HG02973 (cell line): ENCODE results near the gene PIK3R5.

Experiments used
- ATAC-seq: cut with Tn5 transposase; IDR thresholded peaks from one replicate; pipeline ENCODE4 v1.9.1; 2021; ENCODE audit warnings: moderate library complexity; ENCODE audit not compliant: unreplicated experiment

Gene PIK3R5, protein sequence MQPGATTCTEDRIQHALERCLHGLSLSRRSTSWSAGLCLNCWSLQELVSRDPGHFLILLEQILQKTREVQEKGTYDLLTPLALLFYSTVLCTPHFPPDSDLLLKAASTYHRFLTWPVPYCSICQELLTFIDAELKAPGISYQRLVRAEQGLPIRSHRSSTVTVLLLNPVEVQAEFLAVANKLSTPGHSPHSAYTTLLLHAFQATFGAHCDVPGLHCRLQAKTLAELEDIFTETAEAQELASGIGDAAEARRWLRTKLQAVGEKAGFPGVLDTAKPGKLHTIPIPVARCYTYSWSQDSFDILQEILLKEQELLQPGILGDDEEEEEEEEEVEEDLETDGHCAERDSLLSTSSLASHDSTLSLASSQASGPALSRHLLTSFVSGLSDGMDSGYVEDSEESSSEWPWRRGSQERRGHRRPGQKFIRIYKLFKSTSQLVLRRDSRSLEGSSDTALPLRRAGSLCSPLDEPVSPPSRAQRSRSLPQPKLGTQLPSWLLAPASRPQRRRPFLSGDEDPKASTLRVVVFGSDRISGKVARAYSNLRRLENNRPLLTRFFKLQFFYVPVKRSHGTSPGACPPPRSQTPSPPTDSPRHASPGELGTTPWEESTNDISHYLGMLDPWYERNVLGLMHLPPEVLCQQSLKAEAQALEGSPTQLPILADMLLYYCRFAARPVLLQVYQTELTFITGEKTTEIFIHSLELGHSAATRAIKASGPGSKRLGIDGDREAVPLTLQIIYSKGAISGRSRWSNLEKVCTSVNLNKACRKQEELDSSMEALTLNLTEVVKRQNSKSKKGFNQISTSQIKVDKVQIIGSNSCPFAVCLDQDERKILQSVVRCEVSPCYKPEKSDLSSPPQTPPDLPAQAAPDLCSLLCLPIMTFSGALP

DNA sequence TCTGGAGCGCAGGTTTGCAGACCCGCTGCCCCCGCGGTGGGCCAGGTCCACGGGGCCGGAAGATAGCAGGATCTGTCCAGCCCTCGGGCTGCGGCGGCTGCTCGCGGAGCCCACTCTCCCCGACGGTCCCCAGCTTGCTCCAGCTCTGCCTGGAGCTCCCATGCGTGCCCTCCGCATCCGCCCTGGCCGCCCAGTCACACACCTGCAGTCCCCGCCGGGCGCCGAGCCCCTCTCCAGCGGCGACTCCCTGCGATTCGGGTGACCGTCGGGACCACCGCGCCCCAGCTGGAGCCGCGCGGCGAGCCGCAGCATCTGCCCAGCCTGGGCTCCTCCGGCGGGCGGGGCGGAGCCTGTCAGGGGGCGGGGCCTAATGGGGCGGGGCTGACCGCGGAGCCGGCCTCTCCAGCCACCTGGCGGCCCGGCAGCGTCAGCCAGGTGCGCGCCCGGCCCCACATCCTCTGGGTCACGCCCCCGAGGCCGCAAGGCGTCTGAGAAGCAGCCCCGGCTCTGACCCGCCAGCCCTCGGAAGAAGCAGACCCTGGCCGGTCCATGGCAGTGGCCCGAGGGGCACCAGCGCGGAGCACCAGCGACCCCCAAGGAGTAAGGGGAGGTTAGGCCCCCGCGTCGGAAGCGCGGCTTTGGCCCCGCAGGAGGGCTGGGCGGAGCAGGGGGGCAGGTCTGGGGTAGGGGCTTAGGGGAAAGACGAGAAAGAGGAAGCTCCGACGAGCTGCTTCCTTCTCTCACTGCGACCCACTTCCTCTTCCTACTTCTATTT is at the start of gene PIK3R5:
Gene PIK3R5 (minus strand): TSS at position 314 of the 775 bp plus-strand sequence. CDS start 54,213 bp downstream, outside the sequence.
- peak; percentile 63 for ATAC-seq

DNA sequence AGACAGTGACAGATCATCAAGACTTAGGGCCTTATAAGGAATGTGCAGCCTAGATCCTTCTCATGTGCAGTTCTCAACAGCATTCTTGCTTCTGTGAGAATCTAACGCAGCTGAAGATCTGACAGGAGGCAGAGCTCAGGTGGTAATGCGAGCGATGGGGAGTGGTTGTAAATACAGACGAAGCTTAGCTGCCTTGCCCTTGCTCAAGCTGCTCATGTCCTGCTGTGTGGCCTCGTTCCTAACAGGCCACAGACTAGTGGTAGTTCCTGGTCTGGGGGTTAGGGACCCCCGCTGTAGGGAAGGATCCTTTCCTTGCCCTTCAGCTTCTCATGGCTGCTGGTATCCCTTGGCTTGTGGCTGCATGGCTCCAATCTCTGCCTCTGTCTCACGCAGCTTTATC is 45.5 kb upstream of the PIK3R5 start:
- ATAC-seq, result no peak

DNA sequence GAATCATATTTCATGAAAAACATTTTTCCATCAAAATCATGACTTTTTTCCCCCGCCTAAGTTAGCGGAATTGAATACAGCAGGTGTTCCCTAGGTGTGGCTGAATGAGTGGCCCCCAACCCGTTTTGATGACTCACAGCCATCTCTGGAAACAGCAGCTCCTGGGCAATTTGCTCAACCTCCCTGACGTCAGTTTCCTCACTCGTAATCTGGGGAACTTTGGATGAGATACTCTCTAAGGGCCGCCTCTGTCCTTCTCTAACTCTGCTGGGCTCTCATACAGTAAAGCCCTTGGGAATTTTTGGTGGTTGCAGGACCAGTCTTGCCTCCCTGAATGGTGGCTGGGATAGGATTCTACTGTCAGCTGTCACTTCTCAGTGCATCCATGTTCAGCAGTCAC is 44.2 kb upstream of the PIK3R5 start:
- no peak for ATAC-seq

DNA sequence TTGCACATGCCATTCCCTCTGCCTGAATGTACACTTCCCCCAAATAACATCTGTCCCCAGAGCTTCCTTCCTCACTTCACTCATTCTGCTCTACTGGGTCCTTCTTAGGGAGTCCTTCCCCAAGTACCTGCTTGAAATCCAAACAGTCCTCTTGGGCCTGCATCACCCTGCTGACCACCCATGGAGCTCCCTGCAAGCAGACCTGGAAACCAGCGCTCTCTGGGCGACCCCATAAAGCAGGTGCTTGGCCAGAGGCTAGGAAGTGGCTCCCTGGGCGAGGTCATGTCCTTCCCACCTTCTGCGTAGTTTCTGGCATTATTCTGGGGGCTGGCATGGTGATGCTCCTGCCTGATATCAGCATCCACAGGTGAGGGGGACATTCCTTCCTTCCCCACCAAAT is 43.6 kb upstream of the PIK3R5 start:
- no peak for ATAC-seq

DNA sequence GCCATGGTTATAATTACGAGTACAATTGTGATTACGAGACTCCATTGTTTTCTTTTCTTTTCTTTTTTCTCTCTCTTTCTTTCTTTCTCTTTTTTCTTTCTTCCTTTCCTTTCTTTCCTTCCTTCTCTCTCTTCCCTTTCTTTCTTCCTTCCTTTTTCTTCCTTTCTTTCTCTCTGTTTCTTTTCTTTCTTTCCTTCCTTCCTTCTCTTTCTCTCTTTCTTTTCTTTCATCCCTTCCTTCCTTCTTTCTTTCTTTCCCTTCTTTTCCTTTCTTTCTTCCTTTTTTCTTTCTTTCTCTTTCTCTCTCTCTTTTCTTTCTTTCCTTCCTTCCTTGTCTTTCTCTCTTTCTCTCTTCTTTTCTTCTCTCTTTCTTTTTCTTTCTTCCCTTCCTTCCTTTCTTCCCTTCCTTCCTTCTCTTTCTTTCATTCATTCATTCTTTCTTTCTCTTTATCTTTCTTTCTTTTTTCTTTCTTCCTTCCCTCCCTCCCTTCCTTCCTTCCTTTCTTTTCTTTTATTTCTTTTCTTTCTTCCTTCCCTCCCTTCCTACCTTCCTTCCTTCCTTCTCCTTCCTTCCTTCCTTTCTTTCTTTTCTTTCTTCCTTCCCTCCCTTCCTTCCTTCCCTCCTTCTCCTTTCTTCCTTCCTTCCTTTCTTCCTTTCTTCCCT is 41.7 kb upstream of the PIK3R5 start:
- ATAC-seq, result no peak

DNA sequence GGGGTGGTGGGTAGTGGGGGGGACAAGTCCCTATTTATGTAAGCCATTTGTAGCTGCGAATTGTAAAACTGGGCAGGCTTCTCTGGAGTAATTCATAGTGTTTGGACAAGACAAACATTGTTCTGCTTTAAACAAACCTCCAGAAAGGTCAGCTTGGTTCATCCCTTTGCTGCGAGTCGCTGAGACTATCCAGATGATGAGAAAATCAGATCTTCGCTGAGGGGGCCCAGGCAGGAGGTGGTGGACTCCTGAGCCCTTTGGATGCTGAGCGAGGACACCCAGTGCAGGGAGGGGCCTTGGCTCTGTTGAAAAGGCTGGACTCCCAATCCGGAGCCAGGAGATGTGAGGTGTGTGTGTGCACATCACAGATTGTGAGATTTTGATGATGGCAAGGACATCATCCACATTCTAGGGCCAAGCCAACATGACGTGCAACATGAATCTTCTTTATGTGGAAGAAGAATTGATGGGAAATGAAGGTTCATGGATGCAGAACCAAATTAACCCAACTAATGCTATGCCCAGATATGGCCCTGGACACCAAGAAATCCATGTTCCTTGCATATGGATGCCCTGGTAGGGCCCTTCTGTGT is 40.8 kb upstream of the PIK3R5 start:
- ATAC-seq, result no peak

DNA sequence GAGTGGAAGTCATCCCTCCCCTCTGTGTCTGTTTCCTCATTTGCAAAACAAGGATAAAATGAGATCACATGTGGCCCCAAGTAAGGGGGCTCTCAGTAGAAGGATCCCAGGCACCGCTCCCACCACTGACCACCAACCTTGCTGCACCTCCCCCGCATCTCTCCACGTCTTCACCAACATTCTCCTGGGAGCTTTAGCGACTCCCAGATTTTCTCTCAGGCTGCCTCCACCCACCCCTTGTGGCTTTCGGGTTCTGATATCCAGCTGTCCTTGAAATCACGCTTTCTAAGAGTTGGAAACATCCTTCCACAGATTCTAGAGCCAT is 39.4 kb upstream of the PIK3R5 start:
- ATAC-seq, result no peak

DNA sequence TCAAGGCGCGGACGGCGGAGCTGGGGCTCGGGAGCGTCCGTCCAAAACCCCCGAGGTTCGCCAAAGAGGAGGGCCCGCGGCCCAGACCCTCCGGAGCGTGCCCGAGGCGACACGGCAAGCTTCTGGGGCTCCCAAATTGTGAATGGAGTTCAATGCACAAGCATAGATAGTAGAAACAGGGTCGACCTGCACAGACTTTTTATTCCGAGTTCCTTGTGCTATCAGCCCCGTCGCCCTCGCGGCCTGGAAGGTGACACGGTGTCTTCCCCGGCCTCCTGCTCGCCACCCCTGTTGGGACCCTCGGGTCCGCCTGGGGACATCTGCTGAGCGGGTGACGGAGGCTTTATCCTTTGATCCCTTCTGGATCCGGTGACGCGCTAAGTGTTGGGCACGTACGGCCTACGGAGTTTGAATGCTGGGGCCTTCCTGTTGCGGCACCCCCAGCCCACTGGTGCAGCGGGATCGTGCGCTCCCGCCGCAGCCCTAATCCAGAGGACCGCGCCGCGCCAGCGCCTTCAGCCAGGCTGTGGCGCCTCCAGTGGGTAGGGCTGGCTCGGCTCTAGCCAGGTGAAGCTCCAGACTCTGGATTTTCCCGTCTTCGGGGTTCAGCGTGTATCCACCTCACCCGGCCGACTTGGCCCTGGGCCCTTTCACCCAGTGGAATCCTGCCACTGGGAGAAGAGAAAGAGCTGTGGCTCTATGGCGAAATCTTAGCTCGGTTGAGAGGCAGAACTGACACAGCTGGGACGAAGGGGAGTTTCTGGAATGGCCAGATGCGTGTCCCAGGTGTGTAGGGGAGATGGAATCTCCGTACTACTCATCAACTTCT is 38.8 kb upstream of the PIK3R5 start:
- no peak for ATAC-seq

DNA sequence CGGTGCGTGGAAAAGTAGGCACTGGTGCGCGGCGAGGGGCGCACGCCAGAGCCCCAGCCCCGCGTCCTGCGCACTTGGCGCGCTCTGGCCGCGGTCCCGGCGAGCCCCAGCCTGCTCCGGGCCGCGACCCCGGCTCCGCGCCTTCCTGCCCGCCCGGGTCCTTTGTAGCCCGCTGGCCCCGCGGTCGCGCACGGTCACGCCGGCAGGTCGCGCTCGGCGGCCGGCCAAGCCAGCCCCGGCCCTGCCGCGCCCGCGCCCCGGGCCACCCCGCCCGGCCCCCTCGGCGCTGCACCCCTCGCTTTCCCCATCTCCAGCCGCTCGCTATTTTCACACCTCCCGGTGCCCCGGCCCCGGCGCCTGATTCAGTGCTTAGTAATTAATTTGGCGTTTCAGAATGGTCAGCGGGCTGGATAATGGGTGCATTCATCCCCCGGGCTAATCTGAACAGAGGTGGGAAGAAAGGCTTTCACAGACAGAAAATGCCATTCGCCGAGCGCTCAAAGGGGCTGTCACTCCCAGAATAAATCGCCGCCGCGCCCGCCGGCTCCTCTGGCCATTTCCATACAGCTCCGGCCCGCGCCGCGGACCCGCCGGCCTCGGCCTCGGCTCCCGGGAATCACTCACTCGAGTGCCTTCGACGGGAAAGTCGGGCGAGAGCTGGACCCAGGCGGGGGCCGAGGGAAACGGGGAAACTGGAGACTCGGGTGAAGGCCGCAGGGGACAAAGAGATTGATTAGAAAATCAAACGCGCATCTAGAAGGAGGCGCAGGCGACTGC is 38.0 kb upstream of the PIK3R5 start:
- ATAC-seq, result no peak

DNA sequence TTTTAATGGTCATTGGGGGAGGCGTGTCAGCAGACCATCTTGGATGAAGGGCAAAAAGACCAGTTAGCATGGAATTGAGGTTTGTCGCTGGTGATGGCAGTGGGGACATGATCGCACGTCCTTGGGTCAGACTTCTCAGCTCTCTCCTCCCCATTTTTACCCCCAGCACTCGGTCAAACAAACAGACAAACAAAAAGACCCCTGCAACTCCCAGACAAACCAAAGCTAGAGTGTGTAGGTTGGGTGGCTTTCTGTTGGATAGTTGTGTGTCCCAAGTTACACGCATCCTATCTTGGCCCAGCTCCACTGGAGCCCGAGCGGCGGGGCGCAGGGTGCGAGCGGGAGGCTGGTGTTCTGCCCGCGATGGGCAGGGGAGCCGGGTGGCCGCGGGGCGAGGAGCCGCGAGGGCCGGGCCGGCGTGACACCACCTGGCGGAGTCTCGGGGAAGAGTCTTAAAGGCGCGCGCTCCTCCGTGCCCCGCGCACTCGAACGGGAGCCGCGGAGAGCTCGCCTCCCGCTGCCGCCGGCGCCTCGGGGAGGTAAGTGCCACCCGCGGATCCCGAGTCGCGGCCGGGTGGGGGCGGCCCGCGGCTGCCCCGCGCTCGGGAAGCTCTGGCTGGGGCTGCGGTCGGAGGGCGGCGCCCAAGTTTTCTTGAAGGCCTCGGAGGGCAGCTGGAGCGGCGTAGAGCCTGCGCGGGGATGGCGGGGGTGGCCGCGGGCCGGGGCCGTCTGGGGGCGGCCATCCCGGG is 37.3 kb upstream of the PIK3R5 start:
- no peak for ATAC-seq

DNA sequence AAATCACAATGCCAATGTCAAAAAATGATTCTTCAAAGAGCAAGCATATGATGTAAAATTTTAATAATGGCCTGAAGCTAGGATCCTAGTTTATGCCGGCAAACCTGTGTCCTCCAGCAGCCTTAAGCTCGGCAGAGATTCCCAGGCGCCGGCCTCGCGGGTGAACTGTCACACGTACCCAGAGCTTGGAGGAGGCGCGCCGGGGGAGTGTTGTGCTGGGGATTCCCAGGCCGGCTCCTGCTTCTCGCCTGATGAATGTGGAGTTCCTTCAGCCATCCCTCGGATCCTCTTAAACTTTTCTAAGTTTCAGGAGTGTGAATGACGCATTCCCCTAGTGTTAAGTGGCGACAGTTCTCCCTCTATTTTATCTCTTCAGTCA is 36.7 kb upstream of the PIK3R5 start:
- no peak for ATAC-seq

DNA sequence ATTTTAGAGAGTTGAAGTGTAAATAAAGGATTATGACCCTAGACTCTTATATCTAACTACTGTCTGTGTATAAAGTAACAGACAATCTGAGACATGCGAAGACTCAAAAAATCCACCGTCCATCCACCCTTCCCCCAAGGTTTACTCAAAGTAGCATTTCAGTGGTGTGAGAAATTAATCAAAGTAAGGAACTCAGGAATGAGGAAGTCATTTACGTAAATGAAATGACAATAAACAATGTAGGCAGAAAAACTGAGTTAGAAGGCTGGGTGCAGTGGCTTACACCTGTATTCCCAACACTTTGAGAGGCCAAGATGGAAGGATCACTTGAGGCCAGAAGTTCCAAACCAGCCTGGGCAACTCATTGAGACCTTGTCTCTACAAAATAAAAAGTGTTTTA is 36.1 kb upstream of the PIK3R5 start:
- no peak for ATAC-seq

DNA sequence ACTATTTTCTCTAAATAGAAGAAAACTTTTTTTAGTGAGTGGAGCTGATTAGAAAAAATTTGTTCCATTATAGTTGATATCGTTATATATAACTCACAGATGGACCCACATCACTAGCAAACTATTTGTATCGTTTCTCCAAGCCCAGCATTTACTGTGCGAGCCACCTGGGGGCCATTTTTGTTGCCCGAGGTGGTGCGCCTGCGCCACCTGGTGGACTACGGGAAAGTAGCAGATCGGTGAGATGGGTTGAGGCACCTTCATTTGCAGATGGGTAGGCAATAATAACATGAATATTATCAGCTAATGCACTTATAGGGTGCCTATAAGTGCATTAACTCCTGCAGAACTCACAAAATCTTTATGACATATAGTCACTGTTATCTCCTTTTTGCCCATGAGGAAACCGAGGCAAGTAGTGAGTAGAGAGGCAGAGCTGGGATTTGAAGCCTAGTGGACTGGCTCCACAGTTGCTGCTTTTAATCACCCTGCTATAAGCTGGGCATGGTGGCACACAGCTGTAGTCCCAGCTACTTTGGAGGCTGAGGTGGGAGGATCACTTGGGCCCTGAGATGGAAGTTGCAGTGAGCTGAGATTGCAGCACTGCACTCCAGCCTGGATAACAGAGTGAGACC is 32.6 kb upstream of the PIK3R5 start:
- ATAC-seq, result no peak

DNA sequence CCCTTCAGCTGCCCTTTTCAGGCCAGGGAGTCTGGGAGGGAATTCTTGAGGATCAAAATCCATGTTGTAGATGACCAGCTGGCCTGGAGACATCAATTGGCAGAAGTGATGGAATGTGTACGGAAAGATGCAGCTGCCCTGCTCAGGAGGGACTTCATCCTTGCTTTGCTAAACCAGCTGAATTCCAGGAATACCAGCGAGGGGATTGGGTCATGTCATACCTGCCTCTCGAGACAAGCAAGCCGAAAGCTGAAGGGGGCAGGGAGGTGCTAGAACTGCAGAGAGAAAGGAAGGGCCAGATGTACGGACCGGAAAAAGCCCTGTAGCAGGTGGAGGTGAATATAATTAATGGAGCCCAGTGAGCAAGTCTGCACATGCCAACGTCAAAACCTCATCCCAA is 30.2 kb upstream of the PIK3R5 start:
- no peak for ATAC-seq

DNA sequence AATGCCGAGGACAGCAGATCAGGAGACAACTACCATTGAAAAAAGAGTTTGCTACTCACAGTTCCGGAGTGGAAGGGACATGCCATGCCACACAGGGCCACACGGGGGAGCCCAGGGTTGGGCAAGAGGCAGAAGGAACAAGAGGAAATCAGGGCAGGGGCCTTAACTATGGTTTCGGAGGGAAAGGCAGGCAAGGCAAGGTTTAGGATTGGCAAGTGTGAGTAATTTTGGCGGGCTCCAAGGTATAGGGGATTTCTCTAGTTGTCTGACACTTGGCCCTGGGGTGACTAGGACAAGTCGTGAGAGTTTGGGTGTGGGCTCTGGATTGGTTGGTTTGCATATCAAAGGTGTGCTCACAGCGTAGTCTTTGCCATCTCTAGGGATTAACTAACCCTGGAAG is 28.8 kb upstream of the PIK3R5 start:
- no peak for ATAC-seq

DNA sequence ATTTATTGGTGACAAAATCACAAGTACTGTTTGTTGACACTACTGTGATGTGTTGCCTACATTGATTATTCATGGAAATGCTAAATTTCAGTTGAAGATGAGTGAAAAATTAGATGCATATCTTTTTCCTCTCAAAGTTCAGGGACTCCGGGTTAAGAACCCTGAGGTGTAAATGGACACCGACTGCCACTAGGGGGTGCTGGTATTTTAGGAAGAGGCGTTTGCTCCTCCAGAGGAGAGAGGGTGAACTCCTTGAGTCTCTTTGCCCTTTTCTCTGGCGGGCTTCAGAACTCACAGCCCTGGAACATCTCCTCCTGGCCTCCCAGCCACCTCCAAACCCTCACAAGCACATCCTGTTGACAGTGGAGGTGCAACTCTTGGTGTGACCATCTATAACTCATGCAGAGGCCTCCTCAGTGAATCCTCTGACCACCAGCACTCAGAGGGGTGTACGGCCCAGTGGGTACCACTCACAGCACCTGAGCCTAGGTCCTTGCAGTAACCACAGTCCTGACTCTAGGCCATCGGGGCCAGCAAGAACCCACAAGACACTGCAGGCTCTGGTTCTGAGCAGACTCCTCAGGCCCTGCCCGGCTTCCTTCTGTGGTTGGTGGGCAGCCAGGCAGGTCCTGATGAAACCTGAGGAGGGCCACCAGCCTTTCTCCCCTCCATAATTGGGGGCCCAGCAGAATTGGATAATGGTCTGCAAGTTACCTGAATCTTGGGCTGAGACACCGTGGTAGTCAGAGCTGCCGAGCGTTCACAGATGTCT is 26.2 kb upstream of the PIK3R5 start:
- ATAC-seq, result no peak
